ENCODE measurements around the gene EXOSC9.
"Not testable (repeated sequence)": the region's sequence is repeated elsewhere in the genome, so short reads cannot be mapped to it uniquely, and the experiment has no call there.

- not testable (repeated sequence) for TF ChIP-seq CTCF (IDR thresholded peaks at IDR 0.05); EP300 (IDR thresholded peaks at IDR 0.05); POLR2A (IDR thresholded peaks at IDR 0.05; ENCODE audit: low read depth); POLR2AphosphoS5 (IDR thresholded peaks at IDR 0.05)
Measured at GRCh38 chr4:121752142-121752541, 49.0 kb upstream of the EXOSC9 start.

Data from esophagus muscularis mucosa (tissue), 4 donors.